GM21786 (cell line): ENCODE measurements around the gene STAMBP.
A peak's percentile ranks its signal among the peaks of the same experiment; 100 is the strongest.
"Not testable (repeated sequence)": the region's sequence is repeated elsewhere in the genome, so short reads cannot be mapped to it uniquely, and the experiment has no call there.

ENCODE experiments used
- ATAC-seq: cut with Tn5 transposase; IDR thresholded peaks from one replicate; pipeline ENCODE4 v1.9.1; 2021; ENCODE audit not compliant: unreplicated experiment

The STAMBP gene

DNA sequence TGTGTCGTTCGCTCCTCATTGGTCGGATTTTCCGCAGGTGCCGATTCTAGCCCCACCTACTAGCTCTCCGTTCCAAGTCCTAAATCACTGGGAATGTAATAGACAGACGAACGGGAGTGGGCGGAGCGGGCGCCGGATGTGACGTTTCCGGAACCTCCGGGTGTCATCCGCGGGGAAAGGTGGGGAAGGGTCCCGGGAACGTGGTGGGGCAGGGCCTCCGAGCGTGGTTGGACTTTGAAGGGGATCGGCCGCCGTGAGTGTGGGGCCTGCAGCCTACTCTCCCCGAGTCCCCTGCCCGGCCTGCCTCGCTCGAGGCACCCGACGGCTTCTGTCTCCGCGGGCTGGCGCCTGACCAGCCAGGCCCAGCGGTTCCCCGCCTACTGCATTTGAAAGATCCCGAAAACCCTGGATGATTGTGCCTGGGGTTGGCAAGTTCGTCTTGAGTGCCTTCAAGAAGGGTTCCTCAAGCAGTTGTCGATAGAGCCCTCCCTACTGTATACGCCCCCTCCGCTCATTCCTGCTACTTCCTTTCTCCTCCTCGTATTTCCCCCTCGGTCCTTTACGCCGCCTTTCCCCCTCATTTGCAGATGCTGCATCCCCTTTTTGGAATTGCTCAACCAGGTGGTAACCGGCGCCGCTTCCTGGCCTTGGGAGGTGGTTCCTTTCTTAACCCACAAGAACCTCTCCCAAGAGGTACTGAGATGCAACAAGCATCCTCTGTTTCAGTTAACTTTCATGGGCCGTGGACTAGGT, at the start of gene STAMBP:
Gene STAMBP, plus strand, starts transcription at position 144 of the 753 bp plus-strand sequence. CDS start 1,896 bp downstream, outside the sequence.
- ATAC-seq = peak; percentile 95

DNA sequence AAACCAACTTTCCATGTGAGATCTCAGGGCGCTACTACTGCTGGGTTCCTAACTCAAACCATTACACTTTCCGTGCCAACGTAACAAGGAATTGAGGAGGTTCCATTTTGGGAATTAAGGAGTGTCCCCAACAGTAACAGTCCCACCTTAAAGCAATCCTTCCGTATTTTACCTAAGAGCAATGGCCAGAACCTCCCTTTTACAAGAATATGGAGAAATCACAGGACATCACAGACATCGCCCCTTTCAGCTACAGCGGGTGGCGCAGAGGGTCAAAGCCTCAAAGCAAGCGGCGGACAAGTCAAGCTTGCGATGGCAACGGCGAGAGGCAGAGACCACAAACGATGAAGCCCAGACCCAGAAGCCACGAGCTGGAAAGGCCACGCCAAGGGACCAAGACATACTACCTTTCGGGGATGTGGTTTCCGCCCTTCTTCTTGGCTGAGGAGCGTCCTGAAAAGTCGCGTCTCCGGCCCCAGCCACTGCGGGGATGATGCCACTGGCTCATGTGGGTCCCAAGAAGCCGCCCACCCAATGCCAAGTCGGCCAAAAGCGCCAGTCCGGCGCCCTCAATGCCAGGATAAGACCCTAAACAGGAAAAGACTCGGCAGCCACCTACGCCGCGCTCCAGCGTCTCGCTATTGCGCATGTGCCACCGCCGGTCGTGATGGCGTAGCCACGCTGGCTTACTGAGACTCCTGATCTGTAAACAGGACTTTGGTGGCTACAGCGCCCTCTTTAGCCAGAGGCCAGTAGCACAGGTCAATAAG, 49.1 kb upstream of the STAMBP start, which contains the start of gene DUSP11:
Gene DUSP11, minus strand, starts transcription at position 637 of the 770 bp plus-strand sequence. Its CDS starts 129 bp downstream, at position 508.
- ATAC-seq = peak; percentile 99

DNA sequence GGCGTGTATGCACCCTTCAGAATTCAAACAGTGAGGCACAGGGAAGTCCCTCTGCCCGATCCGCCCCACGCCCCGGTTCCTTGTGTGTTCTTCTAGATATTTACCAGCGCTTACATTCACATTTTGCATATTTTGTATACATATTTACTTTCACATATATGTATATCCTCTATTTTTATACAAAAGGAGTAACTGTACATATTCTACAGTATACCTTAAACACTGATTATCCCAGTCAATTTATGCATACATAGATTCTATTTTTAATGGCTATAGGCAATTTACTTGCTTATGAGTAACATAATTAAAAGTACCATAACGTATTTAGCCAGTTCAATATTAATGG, 48.6 kb upstream of the STAMBP start:
- no peak for ATAC-seq

DNA sequence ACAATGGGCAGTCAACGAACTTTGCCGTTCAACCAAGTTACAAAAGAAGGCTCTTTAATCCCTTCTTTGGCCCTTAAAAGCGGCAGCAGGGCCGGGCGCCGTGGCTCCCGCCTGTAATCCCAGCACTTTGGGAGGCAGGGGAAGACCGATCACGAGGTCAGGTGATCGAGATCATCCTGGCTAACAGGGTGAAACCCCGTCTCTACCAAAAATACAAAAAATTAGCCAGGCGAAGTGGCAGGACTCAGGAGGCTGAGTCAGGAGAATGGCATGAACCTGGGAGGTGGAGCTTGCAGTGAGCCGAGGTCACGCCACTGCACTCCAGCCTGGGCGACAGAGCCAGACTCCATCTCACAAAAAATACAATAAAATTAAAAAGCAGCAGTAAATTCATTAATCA, 45.4 kb upstream of the STAMBP start:
- ATAC-seq = not testable (repeated sequence)

DNA sequence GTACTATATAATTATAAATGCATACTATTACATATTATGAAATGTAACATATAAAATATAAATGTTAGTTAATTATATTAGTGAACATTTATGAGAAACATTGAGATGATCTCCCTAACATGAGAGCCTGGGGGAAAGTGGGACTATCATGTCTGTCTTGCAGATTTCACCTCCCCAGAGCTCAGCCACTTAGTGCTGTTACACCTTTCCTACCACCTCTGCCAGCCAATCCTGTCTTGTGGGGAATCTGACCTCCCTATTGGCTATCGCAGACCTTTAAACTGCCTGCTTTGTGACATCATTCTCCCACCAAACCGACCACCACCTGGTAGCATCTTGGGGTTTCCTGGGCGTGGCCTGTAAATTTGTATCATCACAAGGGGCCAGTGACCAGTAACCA, 44.9 kb upstream of the STAMBP start, which contains the start of gene C2orf78:
Gene C2orf78, plus strand, starts transcription at position 301 of the 400 bp plus-strand sequence. CDS start 127 bp downstream, outside the sequence.
- ATAC-seq = not testable (repeated sequence)

DNA sequence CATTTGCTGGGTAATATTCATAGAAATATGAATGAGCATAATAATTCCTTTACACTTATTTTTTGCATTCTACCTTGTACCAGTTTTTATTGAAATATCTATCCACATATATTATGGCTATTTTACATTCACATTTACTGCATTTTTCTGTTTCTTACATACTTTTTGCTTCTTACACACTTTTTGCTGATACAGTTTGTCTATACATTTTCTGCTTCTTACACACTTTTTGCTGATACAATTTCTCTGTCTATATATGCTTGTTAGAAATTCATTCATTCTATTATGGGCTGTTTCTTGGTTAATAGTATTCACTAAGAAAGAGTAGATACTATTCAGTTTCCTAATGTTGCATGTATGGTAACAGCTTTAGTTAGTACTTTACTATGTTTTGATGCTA, 16.9 kb upstream of the STAMBP start:
- no peak for ATAC-seq

DNA sequence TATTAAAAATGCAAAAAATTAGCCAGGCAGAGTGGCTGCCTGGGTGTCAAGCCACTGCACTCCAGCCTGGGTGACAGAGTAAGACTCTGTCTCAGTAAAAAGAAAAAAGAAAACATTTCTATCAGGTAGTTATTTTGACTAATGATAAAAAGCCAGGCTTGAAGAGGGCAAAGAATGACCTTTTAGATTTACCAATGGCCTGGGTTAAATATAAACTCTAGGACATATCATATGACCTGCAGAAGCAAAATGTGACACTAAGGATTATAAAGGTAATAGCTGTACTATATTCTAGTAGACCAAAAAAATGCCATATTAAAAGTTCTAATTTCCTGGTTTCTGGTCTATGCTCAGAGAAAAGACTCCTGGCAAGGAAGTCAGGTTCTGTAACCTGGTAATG, 16.1 kb upstream of the STAMBP start:
- no peak for ATAC-seq

DNA sequence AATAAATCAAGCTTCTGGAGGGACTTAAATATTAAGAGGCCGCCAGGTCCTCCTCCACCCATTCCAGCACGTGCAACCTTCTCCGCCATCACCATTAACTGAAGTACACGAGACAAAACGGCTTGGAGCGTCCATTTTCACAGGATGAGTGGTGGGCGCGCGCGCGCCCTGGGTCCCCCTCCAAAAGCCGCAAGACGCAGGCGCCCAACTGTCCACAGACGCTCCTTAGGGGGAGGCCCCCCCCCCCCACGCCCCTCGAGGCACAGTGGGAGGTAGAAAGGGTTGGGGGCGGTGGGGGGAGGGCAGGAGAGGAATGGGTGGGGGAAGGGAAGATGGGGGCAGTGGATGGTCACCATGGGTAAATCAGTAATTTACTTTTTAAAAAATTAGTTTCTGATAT, 10.5 kb upstream of the STAMBP start:
- ATAC-seq = no peak

DNA sequence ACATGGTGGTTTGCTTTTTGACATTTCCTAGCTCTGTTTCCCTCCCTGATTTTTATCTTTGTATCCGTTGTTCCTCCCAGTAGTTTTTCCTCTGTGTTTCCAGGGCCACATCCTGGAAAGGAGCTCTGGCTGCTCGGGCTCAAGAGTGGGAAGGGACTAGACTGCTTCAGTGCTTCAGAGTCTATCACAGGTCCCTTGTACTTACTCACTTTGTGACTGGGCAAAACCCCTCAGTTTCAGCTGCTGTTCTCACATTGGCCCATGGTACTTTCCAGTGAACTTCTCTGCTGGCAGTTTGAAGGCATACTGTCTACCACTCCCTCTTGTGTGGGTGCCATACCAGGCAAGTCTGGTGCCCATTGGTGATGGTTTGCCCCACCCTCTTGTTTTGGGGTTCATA, 7.5 kb upstream of the STAMBP start:
- peak; percentile 81 for ATAC-seq

DNA sequence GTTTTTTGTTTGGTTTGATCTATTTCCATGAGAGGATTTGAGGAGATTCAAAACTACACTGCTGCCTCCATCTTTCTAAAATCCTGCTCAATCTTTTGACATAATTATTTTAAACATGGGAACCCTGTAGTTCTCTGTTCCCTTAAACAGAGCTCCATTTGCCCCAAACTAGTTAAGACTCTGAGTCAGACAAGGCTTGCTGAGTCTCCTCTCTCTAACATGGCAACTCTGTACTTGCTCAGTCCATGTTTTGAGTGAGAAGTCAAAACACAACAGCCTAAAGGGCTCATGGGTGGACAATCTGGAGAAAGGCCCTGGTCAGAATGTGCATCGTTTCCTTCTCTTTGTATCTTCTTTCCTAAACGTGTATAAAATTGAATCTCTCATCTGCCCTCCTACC, 7.1 kb upstream of the STAMBP start:
- no peak for ATAC-seq

DNA sequence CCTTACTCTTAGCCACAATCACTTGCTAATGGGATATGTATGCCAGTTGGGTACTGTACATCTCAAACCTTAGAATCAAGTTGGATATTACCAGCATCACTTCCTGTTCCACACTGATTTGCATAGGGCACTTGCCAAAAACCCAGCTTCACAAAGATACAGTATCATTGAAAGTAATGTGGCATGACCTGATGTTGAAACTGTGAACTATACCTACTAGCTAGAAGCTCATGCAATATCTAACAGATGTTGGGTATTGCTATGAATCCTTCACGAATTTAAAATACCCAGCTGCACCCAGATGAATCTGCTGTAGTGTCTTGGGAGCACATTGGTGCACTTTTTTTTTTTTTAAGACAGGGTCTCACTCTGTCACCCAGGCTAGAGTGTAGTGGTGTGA, 6.5 kb upstream of the STAMBP start:
- ATAC-seq = peak; percentile 78

DNA sequence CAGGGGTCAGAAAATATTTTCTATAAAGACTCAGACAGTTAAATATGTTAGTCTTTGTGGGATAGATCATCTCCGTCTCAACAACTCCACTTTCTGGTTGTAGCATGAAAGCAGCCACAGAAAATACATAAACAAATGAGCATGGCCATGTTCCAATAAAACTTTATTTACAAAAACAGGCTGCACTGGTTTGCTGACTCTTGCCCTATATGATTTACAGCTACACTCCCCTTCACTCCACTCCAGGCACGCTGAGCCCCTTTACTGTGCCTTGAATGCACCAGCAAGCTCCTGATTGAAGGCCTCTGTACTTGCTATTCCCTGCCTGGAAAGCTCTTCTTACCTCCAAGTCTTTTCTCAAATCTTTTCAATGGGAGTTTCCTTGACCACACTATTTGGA, 5.8 kb upstream of the STAMBP start:
- no peak for ATAC-seq

DNA sequence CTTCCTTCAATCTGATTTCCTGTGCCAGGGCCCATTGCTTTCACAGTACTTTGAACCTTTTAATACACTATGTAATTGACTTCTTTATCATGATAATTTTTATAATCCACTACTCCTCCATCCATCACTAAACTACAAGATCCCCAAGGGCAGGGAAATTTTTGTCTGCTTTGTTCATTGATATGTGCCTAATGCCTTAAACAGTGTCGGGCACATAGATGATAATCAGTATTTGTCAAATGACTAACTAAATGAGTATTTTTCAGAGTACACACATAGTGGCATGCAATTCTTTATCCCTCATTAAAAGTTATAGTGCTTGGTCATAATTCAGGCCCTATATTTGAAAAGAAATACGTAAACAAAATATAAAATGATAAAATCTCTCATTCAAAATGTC, 5.3 kb upstream of the STAMBP start:
- ATAC-seq = no peak

DNA sequence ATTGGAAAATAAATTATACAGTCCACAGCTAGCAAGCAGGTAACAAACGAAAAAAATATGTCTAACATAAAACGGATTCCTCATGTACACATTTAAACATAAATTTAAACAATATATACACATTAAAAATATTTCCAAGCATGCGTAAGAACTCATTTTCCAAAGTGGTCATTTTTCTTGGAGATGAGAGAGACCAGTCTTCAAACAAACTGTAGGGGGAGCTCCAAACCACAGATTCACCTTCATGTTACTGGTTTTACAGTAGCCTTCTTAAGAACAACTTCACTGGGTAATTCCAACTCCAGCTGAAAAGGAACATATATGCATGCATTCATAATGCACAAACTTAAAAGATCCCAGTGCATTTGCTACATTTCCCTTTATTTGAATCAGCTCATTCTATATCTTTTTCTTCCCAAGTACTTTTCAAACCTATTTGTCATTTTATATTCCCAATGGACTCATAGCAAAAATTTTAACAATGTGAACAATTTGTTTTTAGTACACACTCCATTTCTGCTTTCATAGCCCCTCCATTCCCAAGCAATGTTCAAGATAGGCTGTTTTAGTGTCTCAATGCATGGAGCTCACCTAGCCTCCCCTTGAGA, 4.7 kb upstream of the STAMBP start:
- ATAC-seq = no peak

DNA sequence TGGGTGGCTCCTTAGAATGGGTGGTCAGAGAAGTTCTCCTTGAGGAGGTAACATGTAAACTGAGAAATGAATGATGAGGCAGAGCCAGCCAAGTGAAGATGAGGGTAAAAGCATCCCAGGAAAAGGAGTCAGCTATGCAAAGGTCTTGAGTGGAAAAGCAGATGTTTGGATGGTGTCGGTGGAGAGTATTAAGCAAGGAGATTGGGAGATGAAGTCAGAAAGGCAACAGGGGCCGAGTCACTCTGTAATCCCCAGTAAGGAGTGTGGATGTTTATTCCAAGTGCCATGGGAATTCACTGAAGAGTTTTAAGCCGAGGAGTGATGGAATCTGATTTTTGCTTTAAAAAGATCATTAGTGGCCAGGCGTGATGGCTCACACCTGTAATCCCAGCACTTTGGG, 3.4 kb upstream of the STAMBP start:
- no peak for ATAC-seq

DNA sequence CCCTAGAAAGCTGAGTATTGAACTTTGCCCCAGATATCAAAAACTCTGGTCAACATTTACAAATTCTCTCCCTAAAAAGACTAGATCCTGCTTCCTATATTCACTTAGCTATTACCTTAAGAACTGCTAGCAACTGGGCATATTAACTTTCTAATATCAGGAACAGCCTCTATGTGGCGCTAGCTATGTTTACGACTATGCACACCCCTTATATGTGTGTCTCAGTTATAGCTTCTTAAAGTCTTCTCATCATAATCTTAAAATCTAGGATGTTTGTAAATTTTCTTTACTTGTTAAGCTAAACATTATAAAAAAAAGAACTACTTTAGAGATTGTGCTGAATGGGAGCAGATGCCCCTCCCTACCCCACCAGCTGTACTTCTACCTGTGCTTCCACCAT, 1.7 kb upstream of the STAMBP start:
- ATAC-seq = no peak

DNA sequence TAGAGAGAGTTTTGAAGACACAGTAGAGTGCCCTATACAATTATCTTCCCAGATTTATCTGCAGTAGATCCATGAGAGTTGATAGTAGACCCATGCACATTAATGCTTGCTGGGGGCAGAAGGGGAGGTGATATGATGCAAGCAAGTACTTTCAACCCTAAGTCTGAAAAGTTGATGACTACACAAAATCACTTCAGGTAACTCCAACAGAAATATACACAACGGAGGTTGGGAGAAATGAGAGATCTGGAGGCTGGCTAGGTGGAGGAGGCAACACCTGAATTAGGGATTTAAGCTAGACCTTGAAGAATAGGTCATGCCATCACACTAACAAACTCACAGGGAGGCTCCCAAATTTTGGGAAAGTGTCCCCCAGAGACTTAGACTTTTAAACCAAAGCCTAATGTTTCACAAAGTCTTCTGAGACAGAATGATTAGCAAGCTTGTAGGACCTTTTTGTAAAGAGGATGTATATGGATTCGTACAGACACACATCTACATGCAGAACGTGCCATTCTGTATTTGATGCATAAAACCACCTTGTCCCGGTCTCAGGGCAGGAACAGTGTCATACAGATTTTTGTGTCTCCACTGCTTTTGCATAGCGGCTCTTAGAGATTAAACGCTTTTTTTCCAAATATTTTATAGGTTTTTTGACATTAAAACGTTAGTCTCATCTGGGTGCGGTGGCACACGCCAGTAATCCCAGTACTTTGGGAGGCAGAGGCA, 937 bp upstream of the STAMBP start:
- ATAC-seq = no peak

DNA sequence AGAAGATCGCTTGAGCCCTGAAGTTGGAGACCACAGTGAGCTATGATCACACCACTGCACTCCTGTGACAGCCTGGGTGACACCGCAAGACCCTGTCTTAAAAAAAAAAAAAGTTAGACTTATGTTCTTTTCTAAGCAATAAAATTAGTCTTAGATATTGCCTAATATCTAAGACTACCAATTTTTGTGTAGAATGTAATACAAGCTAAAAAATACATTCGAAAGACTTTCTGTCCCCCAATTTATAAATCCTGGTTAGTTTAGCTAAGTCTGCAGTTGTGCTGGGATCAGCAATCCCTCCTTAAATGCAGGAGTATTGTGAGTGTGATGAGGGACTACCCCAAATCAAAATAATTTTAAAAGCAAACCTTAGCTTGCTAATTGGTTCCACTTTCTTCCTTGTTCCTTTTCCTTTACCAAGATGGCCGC, 358 bp upstream of the STAMBP start:
- no peak for ATAC-seq

DNA sequence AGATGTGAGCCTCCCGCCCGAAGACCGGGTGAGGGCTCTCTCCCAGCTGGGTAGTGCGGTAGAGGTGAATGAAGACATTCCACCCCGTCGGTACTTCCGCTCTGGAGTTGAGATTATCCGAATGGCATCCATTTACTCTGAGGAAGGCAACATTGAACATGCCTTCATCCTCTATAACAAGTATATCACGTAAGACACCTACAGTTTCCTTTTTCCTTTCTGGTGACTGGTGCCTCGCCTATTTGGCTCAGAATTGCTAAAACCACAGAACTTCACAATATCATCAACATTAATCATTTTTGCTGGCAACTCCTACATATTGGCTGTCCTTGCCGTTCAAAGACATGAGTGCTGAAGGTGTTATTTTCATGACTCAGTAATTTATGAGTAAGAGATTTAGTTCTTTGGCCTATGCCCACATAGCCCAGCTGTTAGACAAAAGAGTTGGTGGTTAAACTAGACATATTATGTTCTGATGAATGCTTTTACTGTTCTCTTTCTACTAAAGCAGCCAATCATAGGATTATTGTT, 2.2 kb downstream of the STAMBP start:
- no peak for ATAC-seq

DNA sequence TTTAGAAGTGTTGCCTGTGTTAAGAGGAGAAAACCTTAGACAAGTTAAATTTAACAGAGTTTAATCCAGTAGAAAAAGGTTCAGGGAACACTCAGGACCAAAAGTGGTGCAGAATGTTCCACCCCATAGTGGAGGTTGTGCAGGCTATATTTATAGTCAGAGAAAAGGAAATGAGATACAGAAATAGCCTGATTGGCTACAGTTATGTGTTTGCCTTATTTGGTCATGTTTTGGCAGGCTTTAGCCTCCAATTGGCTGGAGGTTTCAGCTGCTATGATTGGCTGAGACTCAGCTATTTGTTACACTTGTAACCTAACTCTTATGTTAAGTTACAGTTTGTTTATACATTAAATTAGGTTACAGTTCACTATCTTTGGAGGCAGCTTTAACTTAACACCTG, 4.2 kb downstream of the STAMBP start:
- ATAC-seq = no peak
